ENCODE data around the gene ADNP.

- TF ChIP-seq EZH2 (IDR thresholded peaks at IDR 0.05; ENCODE audit: low read length) (no peak), CTCF (optimal IDR thresholded peaks at IDR 0.05 in 1 of 3, IDR thresholded peaks at IDR 0.05 in 1 of 3, conservative IDR thresholded peaks at IDR 0.05 in 1 of 3; ENCODE audit: extremely low read depth in 1 of 3, insufficient read depth in 2 of 3, low read length in 3 of 3) (no peak)
Measured at GRCh38 chr20:50926530-50926929, 4.7 kb downstream of the ADNP start.
